Neuron (in vitro differentiated cells): ENCODE measurements around the gene IMMP2L.

Experiments used
- H2AFZ ChIP-seq: one replicate; pipeline ENCODE4 v1.6.1; 2013; ENCODE audit warnings: low read depth, mild to moderate bottlenecking, inconsistent platforms, low read length, moderate library complexity
- H3K27me3 ChIP-seq: one replicate; pipeline ENCODE4 v1.6.1; 2013; ENCODE audit warnings: low read length; ENCODE audit not compliant: insufficient read depth
- H3K36me3 ChIP-seq: one replicate; pipeline ENCODE4 v1.6.1; 2013; ENCODE audit warnings: low read length; ENCODE audit not compliant: insufficient read depth
- H3K4me1 ChIP-seq: one replicate; pipeline ENCODE4 v1.6.1; 2013; ENCODE audit warnings: low read length; ENCODE audit not compliant: insufficient read depth
- H3K4me3 ChIP-seq: 2 replicates; pipeline ENCODE4 v1.5.1; 2013; ENCODE audit warnings: mild to moderate bottlenecking, low read length, moderate library complexity
- H3K9me3 ChIP-seq: one replicate; pipeline ENCODE4 v1.6.1; 2013; ENCODE audit warnings: low read length

IMMP2L gene

DNA sequence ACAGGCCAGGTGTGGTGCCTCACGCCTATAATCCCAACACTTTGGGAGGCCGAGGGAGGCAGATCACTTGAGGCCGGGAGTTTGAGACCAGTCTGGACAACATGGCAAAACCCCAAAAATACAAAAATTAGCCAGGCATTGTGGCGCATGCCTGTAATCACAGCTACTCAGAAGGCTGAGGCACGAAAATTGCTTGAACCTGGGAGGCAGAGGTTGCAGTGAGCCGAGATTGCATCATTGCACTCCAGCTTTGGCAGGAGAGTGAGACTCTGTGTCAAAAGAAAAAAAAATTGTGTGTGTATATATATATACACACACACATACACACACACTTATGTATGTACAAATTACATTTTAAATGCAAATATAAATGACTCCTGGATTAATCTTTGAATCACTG lies 548.2 kb downstream of the IMMP2L start:
- Histone ChIP-seq H3K4me3 (no peak overlapping the region), H3K9me3 (no peaks in the 10 kb centered on the region), H3K36me3 (no peaks in the 10 kb centered on the region), H3K27me3 (no peaks in the 10 kb centered on the region), H3K4me1 (peaks cover 8% of the 10 kb centered on the region), H2AFZ (no peak overlapping the region)

DNA sequence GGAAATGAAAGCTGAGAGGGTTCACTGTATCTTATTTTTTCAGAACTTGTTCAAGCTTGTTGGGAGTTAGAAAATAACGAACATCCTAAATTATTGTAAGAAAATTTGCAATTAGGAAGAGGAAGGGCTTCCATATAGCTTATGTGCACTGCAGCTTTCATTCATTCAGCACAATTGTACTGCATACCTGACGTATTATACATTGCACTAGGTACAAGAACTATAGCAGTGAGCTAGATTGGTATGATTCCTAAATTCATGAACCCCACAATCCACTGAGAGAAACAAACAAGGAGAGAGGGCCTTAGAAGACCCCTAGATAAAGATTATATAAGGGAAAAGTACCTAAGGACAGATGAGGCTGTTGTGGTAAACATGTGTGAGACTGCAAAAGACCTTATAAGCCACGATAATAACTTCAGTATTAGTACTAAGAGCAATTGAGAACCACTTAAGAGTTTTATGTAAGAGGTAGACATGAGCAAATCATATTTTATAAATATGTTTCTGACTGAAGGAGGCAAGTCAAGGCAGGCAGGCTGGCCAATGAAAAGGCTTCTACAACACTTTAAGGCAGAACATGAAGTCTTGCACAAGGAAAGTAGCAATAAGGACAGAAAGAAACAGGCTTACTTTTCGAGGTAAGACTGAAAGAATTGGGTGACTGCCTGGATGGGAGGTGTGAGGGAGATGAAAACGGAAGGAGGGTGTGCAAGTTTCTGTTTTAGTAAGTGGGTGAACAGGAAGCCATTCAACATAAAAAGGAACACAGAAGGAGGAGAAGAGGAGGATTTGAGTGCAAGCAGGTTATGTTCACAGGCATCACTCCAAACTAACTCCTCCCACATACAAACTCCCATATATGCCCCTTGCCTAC lies 549.3 kb downstream of the IMMP2L start:
- Histone ChIP-seq H3K36me3 (no peaks in the 10 kb centered on the region), H2AFZ (no peak overlapping the region), H3K9me3 (no peaks in the 10 kb centered on the region), H3K4me1 (peaks cover 14% of the 10 kb centered on the region), H3K27me3 (no peaks in the 10 kb centered on the region), H3K4me3 (no peak overlapping the region)

GRCh38 chr7:111012149-111012548 lies 550.1 kb downstream of the IMMP2L start:
- Histone ChIP-seq H3K36me3 (no peaks in the 10 kb centered on the region), H3K4me3 (no peak overlapping the region), H3K9me3 (no peaks in the 10 kb centered on the region), H3K27me3 (no peaks in the 10 kb centered on the region), H3K4me1 (peaks cover 15% of the 10 kb centered on the region), H2AFZ (no peak overlapping the region)

DNA sequence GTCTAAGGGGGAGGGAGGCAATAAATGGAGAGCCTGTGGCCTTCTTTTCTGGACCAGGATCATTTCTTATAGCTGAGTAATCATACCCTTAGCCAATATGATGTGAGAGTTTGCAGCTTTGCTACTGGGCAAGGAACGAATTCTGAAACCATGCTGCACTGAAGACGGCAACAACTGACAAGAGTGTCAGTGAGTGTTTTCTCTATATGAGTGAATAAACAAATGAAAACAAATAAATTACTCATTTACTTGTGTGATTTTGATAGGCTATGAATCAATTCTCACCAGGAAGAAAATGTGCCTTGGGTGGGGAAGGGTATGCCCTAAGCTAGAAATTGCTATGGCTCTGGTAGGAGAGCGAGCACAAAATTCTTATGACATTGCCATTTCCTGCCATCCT lies 550.8 kb downstream of the IMMP2L start:
- Histone ChIP-seq H3K9me3 (no peaks in the 10 kb centered on the region), H2AFZ (no peak overlapping the region), H3K27me3 (no peaks in the 10 kb centered on the region), H3K4me1 (peaks cover 15% of the 10 kb centered on the region), H3K4me3 (no peak overlapping the region), H3K36me3 (no peaks in the 10 kb centered on the region)

DNA sequence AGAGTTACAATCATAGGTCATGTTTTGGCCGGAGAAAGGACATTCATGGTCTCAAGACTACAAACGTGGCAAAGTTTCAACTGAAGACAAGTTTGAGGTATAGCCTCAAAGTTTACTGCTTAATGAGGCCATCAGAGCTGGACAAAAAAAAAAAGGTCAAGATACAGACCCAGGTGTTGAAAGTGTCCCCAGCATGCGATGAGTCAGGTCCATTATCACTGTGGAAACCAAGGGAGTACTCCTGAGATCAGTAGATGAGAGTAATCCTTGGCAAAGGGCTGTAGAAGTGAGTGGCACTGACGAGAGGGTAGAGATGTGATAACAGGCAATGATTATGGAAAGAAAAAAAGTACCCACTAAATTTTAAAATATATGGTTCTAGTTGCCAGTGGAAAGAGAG lies 551.5 kb downstream of the IMMP2L start:
- H3K4me3 ChIP-seq = no peak overlapping the region
- H2AFZ ChIP-seq = no peak overlapping the region
- H3K27me3 ChIP-seq = no peaks in the 10 kb centered on the region
- no peaks in the 10 kb centered on the region for H3K36me3 ChIP-seq
- no peaks in the 10 kb centered on the region for H3K9me3 ChIP-seq
- H3K4me1 ChIP-seq = peaks cover 15% of the 10 kb centered on the region

DNA sequence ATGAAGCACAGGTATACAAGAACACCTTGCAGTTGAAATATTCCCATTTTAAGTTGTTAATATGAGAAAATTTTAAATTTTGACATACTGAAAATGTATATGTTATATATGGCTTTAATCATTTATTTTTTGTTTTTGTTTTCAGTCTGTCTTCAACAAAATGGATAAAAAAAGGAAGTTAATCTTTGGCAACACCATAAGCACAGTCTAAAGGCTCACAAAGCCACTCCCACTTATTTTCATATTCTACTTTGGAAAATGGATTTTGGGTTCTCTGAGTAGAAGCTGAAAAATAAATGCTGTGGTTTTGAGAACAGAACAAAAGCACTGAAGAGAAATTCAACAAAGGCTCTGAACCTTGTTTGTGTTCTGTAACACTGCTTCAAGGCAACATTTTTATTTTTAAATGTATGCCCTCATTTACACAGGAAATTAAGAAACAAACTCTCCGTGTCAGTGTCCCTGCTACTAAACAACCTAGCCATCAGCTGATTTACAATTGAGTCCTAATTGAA lies 552.7 kb downstream of the IMMP2L start:
- Histone ChIP-seq H2AFZ (no peak overlapping the region), H3K36me3 (no peaks in the 10 kb centered on the region), H3K4me3 (no peak overlapping the region), H3K9me3 (no peaks in the 10 kb centered on the region), H3K27me3 (no peaks in the 10 kb centered on the region), H3K4me1 (peaks cover 15% of the 10 kb centered on the region)

DNA sequence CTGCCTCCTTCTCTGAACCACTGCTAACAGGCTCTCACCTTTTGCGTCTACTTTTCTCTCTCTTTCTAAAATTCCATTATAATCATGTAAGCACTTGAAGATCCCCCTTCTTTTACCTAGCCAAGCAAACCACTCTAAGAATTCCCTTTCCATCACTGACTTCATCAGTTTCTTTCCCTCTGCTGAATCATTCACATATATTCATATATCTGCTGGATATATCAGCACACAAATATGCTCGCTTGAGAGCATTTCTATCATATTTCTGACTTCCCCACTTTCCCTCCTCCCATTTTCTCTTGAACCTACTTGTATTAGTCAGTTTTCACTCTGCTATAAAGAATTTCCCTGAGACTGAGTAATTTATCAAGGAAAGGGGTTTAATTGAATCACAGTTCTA lies 555.6 kb downstream of the IMMP2L start:
- Histone ChIP-seq H3K4me1 (peaks cover 15% of the 10 kb centered on the region), H3K27me3 (no peaks in the 10 kb centered on the region), H3K4me3 (no peak overlapping the region), H2AFZ (no peak overlapping the region), H3K36me3 (no peaks in the 10 kb centered on the region), H3K9me3 (no peaks in the 10 kb centered on the region)

DNA sequence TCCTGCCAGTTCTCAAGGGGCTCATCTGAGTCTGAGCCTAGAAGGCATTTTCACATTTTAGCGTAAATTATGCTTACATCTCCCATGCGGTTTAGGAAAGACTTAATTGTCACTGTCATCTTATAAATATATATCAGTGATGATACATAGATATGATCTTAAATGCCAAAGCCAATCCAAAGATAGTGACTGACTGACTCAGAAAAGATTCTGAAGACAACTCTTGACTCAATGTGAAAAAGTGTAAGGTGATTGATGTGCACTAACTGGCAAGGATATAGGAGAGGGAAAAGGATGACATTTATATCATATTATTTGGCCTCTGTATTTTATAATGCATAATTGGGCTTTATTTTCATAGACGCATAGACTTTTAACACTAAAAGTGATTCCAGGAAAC lies 556.3 kb downstream of the IMMP2L start:
- H3K4me1 ChIP-seq = peaks cover 15% of the 10 kb centered on the region
- no peaks in the 10 kb centered on the region for H3K9me3 ChIP-seq
- H3K36me3 ChIP-seq = no peaks in the 10 kb centered on the region
- no peaks in the 10 kb centered on the region for H3K27me3 ChIP-seq
- H3K4me3 ChIP-seq = no peak overlapping the region
- H2AFZ ChIP-seq = no peak overlapping the region

GRCh38 chr7:111005445-111005844 lies 556.8 kb downstream of the IMMP2L start:
- no peaks in the 10 kb centered on the region for H3K9me3 ChIP-seq
- peaks cover 15% of the 10 kb centered on the region for H3K4me1 ChIP-seq
- no peak overlapping the region for H3K4me3 ChIP-seq
- no peaks in the 10 kb centered on the region for H3K36me3 ChIP-seq
- no peaks in the 10 kb centered on the region for H3K27me3 ChIP-seq
- H2AFZ ChIP-seq = no peak overlapping the region

DNA sequence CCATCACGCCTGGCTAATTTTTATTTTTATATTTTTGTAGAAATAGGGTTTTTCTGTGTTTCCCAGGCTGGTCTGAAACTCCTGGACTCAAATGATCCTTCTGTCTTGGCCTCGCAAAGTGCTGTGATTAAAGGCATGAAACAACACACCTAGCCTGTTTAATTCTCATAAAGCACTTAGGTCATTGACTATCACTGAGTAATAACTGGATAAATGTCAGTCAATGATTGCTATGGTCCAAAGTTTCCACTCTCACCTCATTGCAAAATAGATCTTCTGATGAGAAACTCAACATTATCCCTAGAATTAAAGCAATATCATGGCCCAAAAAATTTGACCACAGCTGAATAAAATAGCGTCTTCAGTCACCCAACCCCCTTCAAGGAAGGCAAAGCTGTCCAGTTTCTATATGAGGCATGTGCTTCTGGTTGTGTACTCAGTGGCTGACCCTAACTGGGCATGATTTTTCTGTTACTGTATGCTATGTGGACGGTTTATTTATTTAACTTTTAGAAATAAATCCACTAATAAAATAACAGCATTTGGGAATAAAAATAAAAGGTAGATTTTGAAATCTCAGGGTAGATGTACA lies 557.9 kb downstream of the IMMP2L start:
- no peaks in the 10 kb centered on the region for H3K9me3 ChIP-seq
- H3K27me3 ChIP-seq = no peaks in the 10 kb centered on the region
- H3K4me3 ChIP-seq = no peak overlapping the region
- no peaks in the 10 kb centered on the region for H3K36me3 ChIP-seq
- H2AFZ ChIP-seq = no peak overlapping the region
- H3K4me1 ChIP-seq = peaks cover 14% of the 10 kb centered on the region

- H3K36me3 ChIP-seq = no peaks in the 10 kb centered on the region
Observed at GRCh38 chr7:111003883-111004282, 558.4 kb downstream of the IMMP2L start.

GRCh38 chr7:110994028-110994967 lies 568.0 kb downstream of the IMMP2L start:
- no peaks in the 10 kb centered on the region for H3K4me1 ChIP-seq
- no peaks in the 10 kb centered on the region for H3K27me3 ChIP-seq
- H3K4me3 ChIP-seq = no peak overlapping the region
- H3K36me3 ChIP-seq = no peaks in the 10 kb centered on the region
- no peak overlapping the region for H2AFZ ChIP-seq
- H3K9me3 ChIP-seq = no peaks in the 10 kb centered on the region

More at GRCh38 chr7:111003883-111004282, 558.4 kb downstream of the IMMP2L start:
- H3K4me3 ChIP-seq = no peak overlapping the region
- no peaks in the 10 kb centered on the region for H3K27me3 ChIP-seq
- H3K4me1 ChIP-seq = peaks cover 9% of the 10 kb centered on the region
- H3K9me3 ChIP-seq = no peaks in the 10 kb centered on the region
- H2AFZ ChIP-seq = no peak overlapping the region
